H9 (cell line): ENCODE results near the gene S100A8. TPM values are rescaled to one million over a fixed set of nuclear protein-coding genes. Genes with fewer than 3 reads are reported as not detected.
A peak's percentile ranks its signal among the peaks of the same experiment; 100 is the strongest.

Source experiments
- DNase-seq: peaks from one replicate; pipeline ENCODE4 v3.0.0-alpha.2; 2017
- H2AFZ ChIP-seq: one replicate; pipeline ENCODE4 v1.6.1; 2013; ENCODE audit warnings: mild to moderate bottlenecking, low read length, control low read depth, moderate library complexity
- H2AK5ac ChIP-seq: 2 replicates; pipeline ENCODE4 v1.6.1; 2013; ENCODE audit warnings: low read length, control low read depth, mixed read lengths; ENCODE audit not compliant: insufficient read length
- H2BK120ac ChIP-seq: one replicate; pipeline ENCODE4 v1.6.1; 2013; ENCODE audit warnings: low read depth, mild to moderate bottlenecking, low read length, control low read depth, inconsistent platforms; ENCODE audit not compliant: poor library complexity, severe bottlenecking
- H2BK12ac ChIP-seq: 2 replicates; pipeline ENCODE4 v1.6.1; 2013; ENCODE audit warnings: low read length, control low read depth, mixed read lengths, low read depth; ENCODE audit not compliant: insufficient read length
- H2BK15ac ChIP-seq: 2 replicates; pipeline ENCODE4 v1.6.1; 2013; ENCODE audit warnings: low read depth, low read length, control low read depth
- H2BK20ac ChIP-seq: one replicate; pipeline ENCODE4 v1.6.1; 2013; ENCODE audit warnings: low read depth, mild to moderate bottlenecking, low read length, control low read depth, inconsistent platforms; ENCODE audit not compliant: poor library complexity, severe bottlenecking
- H2BK5ac ChIP-seq: 2 replicates; pipeline ENCODE4 v1.6.1; 2013; ENCODE audit warnings: low read length, control low read depth, mixed read lengths; ENCODE audit not compliant: insufficient read length
- H3K14ac ChIP-seq: 2 replicates; pipeline ENCODE4 v1.6.1; 2013; ENCODE audit warnings: low read length, control low read depth; ENCODE audit not compliant: insufficient read depth
- H3K18ac ChIP-seq: 2 replicates; pipeline ENCODE4 v1.6.1; 2013; ENCODE audit warnings: low read depth, mild to moderate bottlenecking, mixed read lengths, low read length, control low read depth; ENCODE audit not compliant: insufficient read length
- H3K23ac ChIP-seq: 2 replicates; pipeline ENCODE4 v1.6.1; 2013; ENCODE audit warnings: low read length, control low read depth, mixed read lengths, low read depth; ENCODE audit not compliant: insufficient read length
- H3K23me2 ChIP-seq: 2 replicates; pipeline ENCODE4 v1.6.1; 2013; ENCODE audit warnings: low read depth, mild to moderate bottlenecking, mixed read lengths, low read length, control low read depth; ENCODE audit not compliant: insufficient read length, poor library complexity, severe bottlenecking
- H3K27ac ChIP-seq: 2 replicates; pipeline ENCODE4 v1.5.1; 2013; ENCODE audit warnings: low read length, control low read depth, mixed read lengths, low read depth; ENCODE audit not compliant: insufficient read length
- H3K27me3 ChIP-seq: 2 replicates; pipeline ENCODE4 v1.6.1; 2013; ENCODE audit warnings: low read length, control low read depth, inconsistent platforms; ENCODE audit not compliant: insufficient read depth
- H3K4ac ChIP-seq: 2 replicates; pipeline ENCODE4 v1.6.1; 2013; ENCODE audit warnings: low read depth, mild to moderate bottlenecking, control low read depth, inconsistent platforms, low read length, moderate library complexity
- H3K4me1 ChIP-seq: 2 replicates; pipeline ENCODE4 v1.6.1; 2013; ENCODE audit warnings: low read length, control low read depth, inconsistent platforms; ENCODE audit not compliant: insufficient read depth
- H3K4me2 ChIP-seq: 2 replicates; pipeline ENCODE4 v1.6.1; 2013; ENCODE audit warnings: low read length, control low read depth, mixed read lengths; ENCODE audit not compliant: insufficient read length, insufficient read depth
- H3K56ac ChIP-seq: 2 replicates; pipeline ENCODE4 v1.6.1; 2013; ENCODE audit warnings: low read depth, mild to moderate bottlenecking, mixed read lengths, low read length, control low read depth; ENCODE audit not compliant: insufficient read length
- H3K79me1 ChIP-seq: 2 replicates; pipeline ENCODE4 v1.6.1; 2013; ENCODE audit warnings: low read depth, mild to moderate bottlenecking, moderate library complexity, low read length, control low read depth, inconsistent platforms; ENCODE audit not compliant: insufficient read depth, poor library complexity, severe bottlenecking
- H3K79me2 ChIP-seq: 2 replicates; pipeline ENCODE4 v1.6.1; 2013; ENCODE audit warnings: low read length, control low read depth, inconsistent platforms; ENCODE audit not compliant: insufficient read depth
- H3K9ac ChIP-seq: 2 replicates; pipeline ENCODE4 v1.6.1; 2013; ENCODE audit warnings: low read length, control low read depth, mixed read lengths; ENCODE audit not compliant: insufficient read length; ENCODE audit errors: extremely low read depth
- H3K9me3 ChIP-seq: one replicate; pipeline ENCODE4 v1.6.1; 2013; ENCODE audit warnings: low read depth, low read length, inconsistent platforms; ENCODE audit not compliant: control insufficient read depth
- H3T11ph ChIP-seq: one replicate; pipeline ENCODE4 v1.6.1; 2013; ENCODE audit warnings: mild to moderate bottlenecking, low read length, control low read depth, inconsistent platforms
- H4K20me1 ChIP-seq: one replicate; pipeline ENCODE4 v1.6.1; 2013; ENCODE audit not compliant: control insufficient read depth, insufficient read length, insufficient read depth
- H4K5ac ChIP-seq: 2 replicates; pipeline ENCODE4 v1.6.1; 2013; ENCODE audit warnings: low read depth, mild to moderate bottlenecking, mixed read lengths, low read length, control low read depth; ENCODE audit not compliant: insufficient read length
- H4K8ac ChIP-seq: replicated peaks from 2 replicates; pipeline ENCODE4 v1.6.1; 2013; ENCODE audit warnings: low read length, control low read depth, mixed read lengths, low read depth; ENCODE audit not compliant: insufficient read length
- H4K91ac ChIP-seq: 2 replicates; pipeline ENCODE4 v1.6.1; 2013; ENCODE audit warnings: low read depth, mild to moderate bottlenecking, moderate library complexity, mixed read lengths, low read length, control low read depth; ENCODE audit not compliant: insufficient read length
- H3K27ac Mint-ChIP-seq, 3 experiments: 2 replicates in 2 of 3; 3 replicates in 1 of 3; pipeline ENCODE4 v1.8.0; 2020 to 2021; ENCODE audit warnings: mixed read lengths in 3 of 3, mild to moderate bottlenecking in 1 of 3, moderate library complexity in 1 of 3
- H3K27me3 Mint-ChIP-seq: 2 replicates; pipeline ENCODE4 v1.8.0; 2021; ENCODE audit warnings: low read depth, mild to moderate bottlenecking, moderate library complexity, mixed read lengths
- H3K36me3 Mint-ChIP-seq, 3 experiments: 2 replicates in 2 of 3; 3 replicates in 1 of 3; pipeline ENCODE4 v1.8.0; 2020 to 2021; ENCODE audit warnings: low read depth in 3 of 3, mixed read lengths in 3 of 3; ENCODE audit not compliant: insufficient read depth in 1 of 3
- H3K4me1 Mint-ChIP-seq, 2 experiments: 2 replicates each; pipeline ENCODE4 v1.8.0; 2020; ENCODE audit warnings: mixed read lengths in 2 of 2
- H3K4me3 Mint-ChIP-seq, 2 experiments: 2 replicates in 1 of 2; 3 replicates in 1 of 2; pipeline ENCODE4 v1.8.0; 2020 to 2021; ENCODE audit warnings: mild to moderate bottlenecking in 2 of 2, mixed read lengths in 2 of 2, moderate library complexity in 1 of 2
- H3K9me3 Mint-ChIP-seq, 2 experiments: 2 replicates in 1 of 2; 3 replicates in 1 of 2; pipeline ENCODE4 v1.8.0; 2020; ENCODE audit warnings: mild to moderate bottlenecking in 2 of 2, mixed read lengths in 2 of 2, moderate library complexity in 1 of 2
- WGBS: extraction: QIAGEN DNeasy Blood & Tissue Kit; methylation state at CpG from one replicate; pipeline ENCODE4 v1.1.7; 2013; ENCODE audit warnings: missing lambda C conversion rate, low lambda C conversion rate, mixed read lengths; ENCODE audit not compliant: insufficient read length; ENCODE audit errors: extremely low coverage; 5-methylcytosine and 5-hydroxymethylcytosine counted together
- total RNA-seq: library from RNA; stranded (reverse); gene quantifications from 2 replicates; pipeline ENCODE4 v1.2.1, GENCODE V29; 2021
- TF ChIP-seq, protein P1 (sequence below): fragments of 200-600 bp; sonication (generic); conservative IDR thresholded peaks from 3 replicates; pipeline ENCODE4 v1.8.0; 2021; ENCODE audit warnings: antibody characterized with exemption, mild to moderate bottlenecking

S100A8 gene
- total RNA-seq, 1 experiment from 2014 or later: not detected

GRCh38 chr1:153396461-153396860 lies 5.6 kb upstream of the S100A8 start:
- H3K27me3 ChIP-seq: no peaks in the 10 kb centered on the region
- no peak overlapping the region for H3K56ac ChIP-seq
- no peaks in the 10 kb centered on the region for H3K79me2 ChIP-seq
- no peaks in the 10 kb centered on the region; a peak in 1 of 7 replicates for H3K36me3 Mint-ChIP-seq
- no peak overlapping the region for H3K4me2 ChIP-seq
- H4K91ac ChIP-seq: no peak overlapping the region
- no peak overlapping the region for H3K4me3 Mint-ChIP-seq
- no CpG with 5 or more reads among the region's 6 CpGs for WGBS
- H2BK12ac ChIP-seq: no peak overlapping the region
- no peaks in the 10 kb centered on the region for H3K23me2 ChIP-seq
- H3K9me3 Mint-ChIP-seq: no peaks in the 10 kb centered on the region
- H3K9me3 ChIP-seq: no peaks in the 10 kb centered on the region
- H4K8ac ChIP-seq: no peak overlapping the region
- H4K5ac ChIP-seq: no peak overlapping the region
- H3K4ac ChIP-seq: no peak overlapping the region
- peak; percentile 4 for DNase-seq
- no peak overlapping the region for H2AFZ ChIP-seq
- no peak overlapping the region for H2AK5ac ChIP-seq
- peaks cover 9% of the 10 kb centered on the region for H3K27me3 Mint-ChIP-seq
- H3K18ac ChIP-seq: no peak overlapping the region
- H3K27ac ChIP-seq: no peak overlapping the region
- no peak overlapping the region for H2BK20ac ChIP-seq
- H4K20me1 ChIP-seq: no peaks in the 10 kb centered on the region
- H3T11ph ChIP-seq: no peak overlapping the region
- no peak overlapping the region for H2BK120ac ChIP-seq
- TF ChIP-seq, protein P1, sequence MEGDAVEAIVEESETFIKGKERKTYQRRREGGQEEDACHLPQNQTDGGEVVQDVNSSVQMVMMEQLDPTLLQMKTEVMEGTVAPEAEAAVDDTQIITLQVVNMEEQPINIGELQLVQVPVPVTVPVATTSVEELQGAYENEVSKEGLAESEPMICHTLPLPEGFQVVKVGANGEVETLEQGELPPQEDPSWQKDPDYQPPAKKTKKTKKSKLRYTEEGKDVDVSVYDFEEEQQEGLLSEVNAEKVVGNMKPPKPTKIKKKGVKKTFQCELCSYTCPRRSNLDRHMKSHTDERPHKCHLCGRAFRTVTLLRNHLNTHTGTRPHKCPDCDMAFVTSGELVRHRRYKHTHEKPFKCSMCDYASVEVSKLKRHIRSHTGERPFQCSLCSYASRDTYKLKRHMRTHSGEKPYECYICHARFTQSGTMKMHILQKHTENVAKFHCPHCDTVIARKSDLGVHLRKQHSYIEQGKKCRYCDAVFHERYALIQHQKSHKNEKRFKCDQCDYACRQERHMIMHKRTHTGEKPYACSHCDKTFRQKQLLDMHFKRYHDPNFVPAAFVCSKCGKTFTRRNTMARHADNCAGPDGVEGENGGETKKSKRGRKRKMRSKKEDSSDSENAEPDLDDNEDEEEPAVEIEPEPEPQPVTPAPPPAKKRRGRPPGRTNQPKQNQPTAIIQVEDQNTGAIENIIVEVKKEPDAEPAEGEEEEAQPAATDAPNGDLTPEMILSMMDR: no peak
- no peaks in the 10 kb centered on the region for H3K79me1 ChIP-seq
- no peak overlapping the region for H2BK5ac ChIP-seq
- no peak overlapping the region for H3K9ac ChIP-seq
- H3K27ac Mint-ChIP-seq: no peak overlapping the region
- no peak overlapping the region for H2BK15ac ChIP-seq
- no peak overlapping the region for H3K23ac ChIP-seq
- H3K4me1 ChIP-seq: no peaks in the 10 kb centered on the region
- H3K4me1 Mint-ChIP-seq: peaks cover 0 to 2% of the 10 kb centered on the region in 2 experiments; a peak in 1 of 4 replicates
- no peak overlapping the region; the same call in 1 of the 2 replicates for H3K14ac ChIP-seq
